ENCODE measurements around the gene CALHM4. TPM values are rescaled to one million over a fixed set of nuclear protein-coding genes. Genes with fewer than 3 reads are reported as not detected.

The CALHM4 gene
- total RNA-seq, 1 experiment from 2014 or later, result not detected

DNA sequence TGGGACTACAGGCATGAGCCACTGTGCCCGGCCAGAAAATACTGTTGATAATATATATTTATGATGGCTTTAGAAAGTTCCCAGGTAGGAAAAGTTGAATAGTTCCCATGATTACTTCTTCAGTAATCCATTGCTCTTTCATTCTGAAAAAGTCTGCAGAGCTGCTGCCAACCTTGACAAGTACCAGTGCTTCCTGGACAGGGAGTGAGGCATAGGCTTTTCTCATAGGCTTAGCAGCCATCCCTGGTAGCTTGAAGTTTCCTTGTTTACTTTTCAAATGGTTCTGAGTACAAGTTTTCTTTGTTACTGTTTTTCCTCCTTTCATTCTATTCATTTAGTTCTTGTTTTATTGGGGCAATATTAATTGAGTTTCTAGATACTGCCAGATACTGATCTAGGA, 25.6 kb downstream of the CALHM4 start:
- peaks cover 8% of the 10 kb centered on the region for H3K4me1 ChIP-seq (ENCODE audit: insufficient read depth, low read length, poor library complexity, severe bottlenecking)
- H3K27me3 ChIP-seq (replicated peaks; ENCODE audit: insufficient read depth, low read depth, low read length, poor library complexity), result no peaks in the 10 kb centered on the region
- no peak for DNase-seq (ENCODE audit: low spot score)
- TF ChIP-seq, protein P1, sequence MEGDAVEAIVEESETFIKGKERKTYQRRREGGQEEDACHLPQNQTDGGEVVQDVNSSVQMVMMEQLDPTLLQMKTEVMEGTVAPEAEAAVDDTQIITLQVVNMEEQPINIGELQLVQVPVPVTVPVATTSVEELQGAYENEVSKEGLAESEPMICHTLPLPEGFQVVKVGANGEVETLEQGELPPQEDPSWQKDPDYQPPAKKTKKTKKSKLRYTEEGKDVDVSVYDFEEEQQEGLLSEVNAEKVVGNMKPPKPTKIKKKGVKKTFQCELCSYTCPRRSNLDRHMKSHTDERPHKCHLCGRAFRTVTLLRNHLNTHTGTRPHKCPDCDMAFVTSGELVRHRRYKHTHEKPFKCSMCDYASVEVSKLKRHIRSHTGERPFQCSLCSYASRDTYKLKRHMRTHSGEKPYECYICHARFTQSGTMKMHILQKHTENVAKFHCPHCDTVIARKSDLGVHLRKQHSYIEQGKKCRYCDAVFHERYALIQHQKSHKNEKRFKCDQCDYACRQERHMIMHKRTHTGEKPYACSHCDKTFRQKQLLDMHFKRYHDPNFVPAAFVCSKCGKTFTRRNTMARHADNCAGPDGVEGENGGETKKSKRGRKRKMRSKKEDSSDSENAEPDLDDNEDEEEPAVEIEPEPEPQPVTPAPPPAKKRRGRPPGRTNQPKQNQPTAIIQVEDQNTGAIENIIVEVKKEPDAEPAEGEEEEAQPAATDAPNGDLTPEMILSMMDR (conservative IDR thresholded peaks at IDR 0.05; ENCODE audit: low read depth, low read length), result no peak
- TF ChIP-seq EZH2 (IDR thresholded peaks at IDR 0.05; ENCODE audit: borderline replicate concordance, low read depth, low read length, poor library complexity, severe bottlenecking), result no peak
- POLR2A ChIA-PET (ENCODE audit: low non-redundant PET), result no interaction called here
- H3K4me3 ChIP-seq (ENCODE audit: low read depth, low read length, poor library complexity, severe bottlenecking), result no peak overlapping the region
- H3K9me3 ChIP-seq (ENCODE audit: low read depth, low read length, poor library complexity, severe bottlenecking), result no peaks in the 10 kb centered on the region
- BruUV-seq (replicated peaks), result no TSS peak
- no peak overlapping the region for H3K27ac ChIP-seq (ENCODE audit: low read depth, low read length, poor library complexity, severe bottlenecking)
- CTCF ChIA-PET, result no interaction called here
- H3K36me3 ChIP-seq (ENCODE audit: insufficient read depth, low read length, poor library complexity, severe bottlenecking), result peaks cover 10% of the 10 kb centered on the region
- intact Hi-C loops (cut with micrococcal nuclease; ENCODE audit: unreplicated experiment), result no loop called here

DNA sequence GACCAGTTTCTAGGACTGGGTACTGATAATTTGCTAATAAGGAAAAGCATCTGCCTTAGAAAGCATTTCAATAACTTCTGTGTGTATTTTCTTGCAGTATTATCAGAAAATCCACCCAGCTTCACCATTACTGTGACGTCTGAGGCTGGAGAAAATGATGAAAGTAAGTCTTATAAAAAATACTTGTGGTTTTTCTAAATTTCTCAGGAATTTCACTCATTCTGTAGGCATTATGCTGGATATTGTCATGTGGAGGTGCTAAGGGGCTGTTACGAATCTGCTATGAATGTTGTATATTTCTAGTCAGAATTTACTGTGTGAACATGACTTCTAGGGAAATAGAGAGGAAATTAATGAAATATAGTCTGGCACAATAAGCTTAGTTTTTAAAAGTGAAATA, 26.6 kb downstream of the CALHM4 start:
- H3K36me3 ChIP-seq (ENCODE audit: insufficient read depth, low read length, poor library complexity, severe bottlenecking), result peaks cover 13% of the 10 kb centered on the region
- no peaks in the 10 kb centered on the region for H3K9me3 ChIP-seq (ENCODE audit: low read depth, low read length, poor library complexity, severe bottlenecking)
- no peak overlapping the region for H3K4me3 ChIP-seq (ENCODE audit: low read depth, low read length, poor library complexity, severe bottlenecking)
- ChIA-PET POLR2A (ENCODE audit: low non-redundant PET) (no interaction called here), CTCF (no interaction called here)
- TF ChIP-seq, protein P1 (conservative IDR thresholded peaks at IDR 0.05; ENCODE audit: low read depth, low read length), result no peak
- no peak for TF ChIP-seq EZH2 (IDR thresholded peaks at IDR 0.05; ENCODE audit: borderline replicate concordance, low read depth, low read length, poor library complexity, severe bottlenecking)
- H3K27ac ChIP-seq (ENCODE audit: low read depth, low read length, poor library complexity, severe bottlenecking), result no peak overlapping the region
- no peak for DNase-seq (ENCODE audit: low spot score)
- peaks cover 5% of the 10 kb centered on the region for H3K4me1 ChIP-seq (ENCODE audit: insufficient read depth, low read length, poor library complexity, severe bottlenecking)
- intact Hi-C loops (cut with micrococcal nuclease; ENCODE audit: unreplicated experiment), result no loop called here
- BruUV-seq (replicated peaks), result no TSS peak
- H3K27me3 ChIP-seq (replicated peaks; ENCODE audit: insufficient read depth, low read depth, low read length, poor library complexity), result no peaks in the 10 kb centered on the region

DNA sequence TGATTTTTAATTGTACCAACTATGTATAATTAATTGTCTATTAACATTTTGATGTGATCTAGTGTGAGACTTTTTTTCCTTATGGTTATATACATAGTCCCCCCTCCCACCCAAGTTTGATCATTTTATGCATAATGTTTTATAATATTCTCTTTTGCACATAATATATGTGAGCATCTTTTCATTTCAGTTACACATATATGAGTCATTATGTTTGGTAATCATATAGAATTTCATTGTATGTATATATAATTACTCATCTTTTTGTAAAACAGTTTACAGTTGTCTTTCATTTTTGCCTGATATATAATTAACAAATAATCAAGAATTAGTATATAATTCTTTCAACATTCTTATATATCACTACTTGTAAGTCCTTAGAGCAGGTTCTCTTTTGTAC, 32.7 kb downstream of the CALHM4 start:
- intact Hi-C loops (cut with micrococcal nuclease; ENCODE audit: unreplicated experiment), result no loop called here
- no TSS peak for BruUV-seq (replicated peaks)

More for the DNA sequence above, 32.7 kb downstream of the CALHM4 start:
- POLR2A ChIA-PET (ENCODE audit: low non-redundant PET), result no interaction called here
- TF ChIP-seq, protein P1 (conservative IDR thresholded peaks at IDR 0.05; ENCODE audit: low read depth, low read length), result no peak
- no peak for TF ChIP-seq EZH2 (IDR thresholded peaks at IDR 0.05; ENCODE audit: borderline replicate concordance, low read depth, low read length, poor library complexity, severe bottlenecking)
- no peak overlapping the region for H3K4me3 ChIP-seq (ENCODE audit: low read depth, low read length, poor library complexity, severe bottlenecking)
- no peak overlapping the region for H3K27ac ChIP-seq (ENCODE audit: low read depth, low read length, poor library complexity, severe bottlenecking)
- no peaks in the 10 kb centered on the region for H3K9me3 ChIP-seq (ENCODE audit: low read depth, low read length, poor library complexity, severe bottlenecking)
- DNase-seq (ENCODE audit: low spot score), result no peak
- H3K27me3 ChIP-seq (replicated peaks; ENCODE audit: insufficient read depth, low read depth, low read length, poor library complexity), result no peaks in the 10 kb centered on the region
- H3K4me1 ChIP-seq (ENCODE audit: insufficient read depth, low read length, poor library complexity, severe bottlenecking), result no peaks in the 10 kb centered on the region
- H3K36me3 ChIP-seq (ENCODE audit: insufficient read depth, low read length, poor library complexity, severe bottlenecking), result peaks cover 44% of the 10 kb centered on the region
- CTCF ChIA-PET, result no interaction called here
